HG02885 (cell line): ENCODE results near the gene PTPN9.
A peak's percentile ranks its signal among the peaks of the same experiment; 100 is the strongest.
"Not testable (repeated sequence)": the region's sequence is repeated elsewhere in the genome, so short reads cannot be mapped to it uniquely, and the experiment has no call there.

Source experiments
- ATAC-seq: cut with Tn5 transposase; IDR thresholded peaks from one replicate; pipeline ENCODE4 v1.9.1; 2021; ENCODE audit warnings: mild to moderate bottlenecking; ENCODE audit not compliant: unreplicated experiment, poor library complexity

The PTPN9 gene

DNA sequence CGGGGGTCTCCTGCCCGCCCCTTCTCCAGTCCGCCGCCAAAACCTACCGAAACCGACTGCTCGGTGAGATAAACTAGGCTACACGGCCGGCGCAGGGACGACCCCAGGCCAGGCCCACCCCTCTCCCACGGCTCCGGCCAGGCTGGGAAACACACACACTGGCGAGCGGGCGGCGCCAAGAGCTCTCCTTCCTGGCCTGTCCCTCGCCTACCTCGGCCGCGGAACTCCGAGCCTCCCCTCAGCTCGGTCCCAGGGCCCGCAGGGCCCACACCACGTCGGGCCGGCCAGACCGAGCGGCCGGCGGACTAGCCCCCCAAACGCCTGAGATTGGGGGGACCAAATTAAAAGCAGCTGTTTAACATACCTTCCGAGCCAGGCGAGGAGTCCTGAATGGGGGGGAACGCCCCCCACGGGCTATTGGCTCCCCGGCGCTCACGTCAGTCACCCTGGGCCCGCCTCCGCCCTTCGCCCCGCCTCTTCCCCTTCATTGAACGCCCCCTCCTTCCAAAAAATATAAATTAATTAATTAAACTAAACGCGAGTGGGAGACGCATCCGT lies 123.6 kb downstream of the PTPN9 start:
- ATAC-seq, result no peak

DNA sequence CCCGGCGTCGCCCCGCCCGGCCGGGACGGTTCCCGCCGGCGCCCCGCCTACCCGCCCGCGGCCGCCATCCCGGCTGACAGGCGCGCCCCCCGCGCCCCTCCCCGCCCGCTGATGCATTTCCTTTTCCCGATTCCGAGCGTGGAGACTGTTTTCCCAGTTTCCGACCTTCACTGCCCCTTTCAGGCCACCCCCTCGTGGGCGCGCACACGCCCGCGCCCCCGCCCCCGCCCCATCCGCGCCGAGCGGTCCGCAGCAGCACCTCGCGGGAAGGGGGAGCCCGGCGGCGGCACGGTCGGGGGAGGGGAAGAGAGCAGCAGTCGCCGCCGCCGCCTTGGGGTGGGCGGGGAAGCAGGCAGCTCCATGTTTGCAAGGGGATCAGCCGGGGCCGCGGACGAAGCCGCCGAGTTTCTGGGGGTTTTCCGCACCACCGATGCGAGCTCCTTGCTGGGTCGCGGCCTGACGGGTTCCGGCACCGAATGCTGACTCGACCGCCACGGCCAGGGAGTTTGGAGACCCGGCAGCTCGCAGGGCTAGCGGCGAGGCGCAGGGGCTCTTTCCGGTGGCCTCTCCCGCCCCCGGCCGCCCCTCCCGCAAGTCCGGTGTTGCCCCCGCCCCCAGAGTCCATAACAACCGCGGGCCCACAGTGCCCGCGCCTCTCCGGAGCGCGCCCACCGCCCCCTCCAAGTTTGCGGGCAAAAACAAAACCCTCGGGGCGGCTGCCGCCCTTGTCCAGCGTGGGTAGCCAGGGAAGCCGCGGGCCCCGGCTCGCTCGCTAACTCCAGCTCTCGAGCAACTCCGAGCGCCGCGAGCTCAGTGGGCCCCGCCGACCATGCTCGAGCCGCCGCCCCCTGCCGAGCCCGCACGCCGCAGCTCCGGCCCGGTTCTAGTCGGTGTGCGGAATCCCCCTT lies 124.4 kb downstream of the PTPN9 start:
- ATAC-seq, result no peak

DNA sequence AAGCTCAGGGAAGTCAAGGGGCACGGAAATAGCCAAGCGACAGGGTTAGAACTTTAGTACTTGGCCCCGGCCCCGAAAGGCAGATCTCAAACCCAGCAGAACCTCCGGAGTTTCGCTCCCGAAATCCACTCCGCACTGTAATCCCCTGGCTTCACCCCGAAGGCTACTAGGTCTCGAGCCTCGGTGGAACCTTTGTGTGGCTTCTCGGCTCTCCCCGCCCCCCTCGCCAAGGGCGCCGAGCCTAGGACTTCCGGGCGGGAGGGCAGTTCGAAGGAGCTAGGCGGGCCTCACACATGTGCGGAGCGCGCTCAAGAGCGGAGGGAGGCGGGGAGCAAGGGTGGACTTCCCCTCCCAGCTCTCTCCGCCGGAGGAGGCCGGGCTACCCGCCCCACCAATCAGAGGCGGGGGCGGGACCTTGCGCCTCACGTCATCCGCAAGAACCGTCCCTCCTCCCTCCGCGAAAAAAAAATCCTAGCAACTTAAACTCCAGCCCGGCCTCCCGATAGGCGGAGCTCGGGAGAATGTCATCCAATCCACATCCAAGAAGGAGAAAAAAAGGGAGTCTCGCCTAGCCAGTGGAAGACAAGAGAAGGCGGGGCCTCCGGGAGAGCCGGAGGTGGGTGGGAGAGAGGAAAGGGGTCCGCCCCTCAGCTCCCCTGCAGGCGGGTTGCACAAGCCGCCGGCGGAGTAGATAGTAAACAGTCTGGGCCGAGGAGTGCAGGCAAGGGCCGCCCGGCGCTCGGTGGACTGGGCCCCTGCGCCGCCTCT lies 125.2 kb downstream of the PTPN9 start:
- peak; percentile 39 for ATAC-seq

DNA sequence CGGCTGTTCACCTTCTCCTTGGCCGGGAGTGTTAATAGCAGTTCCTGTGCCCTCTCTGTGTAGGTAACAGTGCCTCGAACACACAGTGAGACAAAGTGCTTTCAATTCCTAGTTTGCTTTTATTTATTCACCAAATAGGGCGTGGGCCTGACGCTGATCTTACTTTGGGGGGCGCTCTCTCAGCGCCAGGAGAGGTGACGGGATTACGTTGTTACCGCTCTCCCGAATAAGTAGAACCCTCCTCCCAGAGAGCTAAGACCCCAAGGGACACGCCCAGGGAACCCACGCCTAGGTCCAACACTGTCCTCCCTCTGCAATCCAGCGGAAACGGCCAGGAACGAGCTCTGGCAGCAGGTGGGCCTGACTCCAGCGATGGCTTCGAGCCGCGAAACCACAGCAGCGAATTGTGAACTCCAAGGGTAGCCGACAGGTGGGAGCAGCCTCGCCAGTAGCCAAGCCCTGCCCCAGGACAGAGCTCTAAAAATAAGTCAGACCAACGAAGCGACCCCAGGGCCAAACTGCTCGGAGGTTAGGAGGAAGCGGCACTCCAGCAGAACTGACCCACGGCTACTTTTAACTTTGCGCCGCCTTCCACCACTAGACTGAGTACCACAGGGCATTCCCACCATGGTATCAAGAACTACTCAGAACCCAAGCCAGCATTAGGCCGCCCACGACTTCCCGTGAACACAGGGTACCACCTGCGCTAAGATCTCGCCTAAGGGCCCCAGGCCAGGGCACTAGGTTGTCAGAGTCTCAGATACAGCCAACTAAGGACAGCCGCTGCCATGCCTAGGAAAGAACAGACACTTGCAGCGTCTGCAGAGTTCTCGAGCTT lies 126.0 kb downstream of the PTPN9 start:
- ATAC-seq, result no peak

DNA sequence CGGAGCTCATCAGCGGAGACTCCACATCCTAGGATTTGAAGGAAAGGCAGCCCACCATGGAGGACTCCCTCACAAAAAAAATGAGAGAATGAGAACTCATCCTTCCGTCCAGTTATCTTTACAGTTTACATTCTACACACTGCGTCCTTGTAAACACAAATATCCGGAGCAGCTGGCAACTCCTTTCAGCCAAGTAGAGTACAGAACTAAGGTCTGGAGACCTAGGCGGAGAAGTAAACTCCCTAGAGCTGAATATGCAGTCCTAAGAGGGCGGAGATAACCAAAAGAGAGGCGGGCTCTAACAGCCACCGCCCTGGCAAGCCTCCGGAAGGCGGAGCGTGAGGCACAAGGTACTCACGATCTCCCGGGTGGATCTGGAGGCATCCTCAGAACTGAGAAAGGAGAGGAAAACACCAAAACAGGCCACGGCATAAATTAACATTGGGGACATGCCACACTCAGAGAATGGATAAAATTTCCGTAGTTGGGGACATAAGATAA lies 126.7 kb downstream of the PTPN9 start:
- no peak for ATAC-seq

DNA sequence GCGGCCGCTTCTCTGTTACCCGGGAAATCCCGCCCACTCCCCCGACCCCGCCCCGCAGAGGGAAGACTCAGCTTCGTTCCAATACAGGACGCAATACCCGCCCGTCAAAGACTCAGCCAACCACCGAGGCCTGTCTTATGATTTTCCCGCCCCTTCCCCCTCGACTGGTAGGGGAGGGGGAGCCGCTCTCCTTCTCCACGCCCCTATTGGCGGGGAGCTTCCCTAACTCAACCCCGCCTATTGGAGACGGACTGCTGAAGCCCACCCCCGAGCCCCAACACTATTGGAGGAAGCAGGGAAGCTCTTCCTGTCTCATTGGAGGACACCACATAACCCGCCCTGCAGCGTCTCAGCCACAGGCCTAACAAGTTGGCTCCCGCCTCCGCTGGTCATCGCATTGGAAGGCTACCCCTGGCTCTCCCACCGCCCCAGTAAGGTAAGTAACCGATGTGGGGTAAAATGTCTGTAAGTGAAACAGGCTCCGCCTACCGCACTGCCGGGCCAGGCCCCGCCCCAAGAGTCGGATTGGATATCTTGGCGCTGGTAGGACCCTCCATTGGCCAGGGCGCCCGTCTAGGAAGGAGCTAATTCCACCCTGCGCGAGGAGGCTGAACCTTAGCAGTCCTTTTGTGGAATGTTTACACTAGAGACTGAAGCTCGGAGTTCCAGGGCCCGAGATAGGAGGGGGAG lies 127.3 kb downstream of the PTPN9 start, which contains the start of gene SIN3A:
Gene SIN3A (minus strand): TSS at position 17 of the 690 bp plus-strand sequence. CDS start 21,315 bp downstream, outside the sequence.
- ATAC-seq, result peak; percentile 46

DNA sequence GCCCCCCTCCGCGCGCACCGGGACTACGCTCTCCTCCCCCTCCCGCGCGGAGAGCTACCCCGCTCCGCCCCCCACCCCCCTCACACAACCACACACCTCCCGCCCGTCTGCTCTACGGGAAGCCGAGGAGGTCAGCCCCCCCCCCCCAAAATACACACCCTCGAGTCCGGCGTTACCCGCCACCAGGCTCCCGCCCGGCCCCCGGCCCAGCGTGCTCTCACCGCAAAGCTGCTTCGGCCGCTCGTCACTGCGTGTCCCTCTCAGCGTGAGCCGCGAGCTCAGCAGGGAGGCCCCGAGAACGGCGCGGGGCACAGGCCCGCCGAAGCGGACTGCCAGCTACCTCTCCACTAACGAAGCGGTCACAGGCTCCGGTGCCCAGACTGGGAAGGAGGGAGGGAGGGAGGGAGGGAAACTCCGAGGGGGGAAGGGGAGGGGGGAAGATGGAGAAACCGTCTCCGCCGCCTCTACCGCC lies 127.9 kb downstream of the PTPN9 start:
- ATAC-seq, result no peak

DNA sequence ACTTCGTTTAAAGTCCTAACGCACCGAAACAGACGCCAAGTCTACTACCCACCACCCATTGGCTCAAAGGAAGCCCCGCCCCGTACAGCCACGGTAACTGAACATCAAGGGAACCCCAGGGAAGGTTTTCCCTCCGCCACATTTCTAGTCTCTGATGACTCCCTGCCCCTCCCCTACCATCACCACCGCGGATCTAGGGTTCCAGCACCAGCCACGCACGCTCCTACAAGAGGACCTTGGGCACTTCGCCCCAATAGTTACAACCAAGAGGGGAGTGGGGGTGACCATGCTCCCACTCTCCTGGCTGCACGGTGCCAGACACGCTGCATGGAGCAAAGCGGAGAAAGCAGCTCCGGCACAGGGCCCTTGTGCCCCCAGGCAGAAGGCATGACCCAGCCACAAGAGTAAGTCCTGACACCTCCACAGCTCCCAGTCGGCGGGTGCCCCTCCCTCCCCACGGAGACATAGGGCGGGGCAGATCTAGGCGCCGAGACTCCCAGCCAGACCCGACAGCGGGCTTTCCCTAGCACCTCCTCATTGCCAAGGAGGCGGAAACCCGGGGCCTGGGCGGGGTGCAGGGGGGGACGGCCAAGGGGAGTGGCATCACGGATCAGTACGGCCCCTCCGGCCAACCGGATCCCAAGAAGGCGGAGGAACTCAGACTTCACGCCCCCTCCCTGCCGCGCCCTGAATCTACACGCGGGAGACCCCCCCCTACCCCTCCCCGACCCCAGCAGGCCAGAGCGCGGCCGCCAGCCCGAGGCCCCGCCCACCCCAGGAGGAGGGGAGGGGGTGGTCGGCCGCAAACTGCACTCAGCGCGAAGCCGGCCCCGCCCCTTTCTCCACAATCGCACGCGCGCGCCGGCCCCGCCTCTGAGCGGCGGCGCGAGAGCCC lies 128.6 kb downstream of the PTPN9 start:
- ATAC-seq, result peak; percentile 28

DNA sequence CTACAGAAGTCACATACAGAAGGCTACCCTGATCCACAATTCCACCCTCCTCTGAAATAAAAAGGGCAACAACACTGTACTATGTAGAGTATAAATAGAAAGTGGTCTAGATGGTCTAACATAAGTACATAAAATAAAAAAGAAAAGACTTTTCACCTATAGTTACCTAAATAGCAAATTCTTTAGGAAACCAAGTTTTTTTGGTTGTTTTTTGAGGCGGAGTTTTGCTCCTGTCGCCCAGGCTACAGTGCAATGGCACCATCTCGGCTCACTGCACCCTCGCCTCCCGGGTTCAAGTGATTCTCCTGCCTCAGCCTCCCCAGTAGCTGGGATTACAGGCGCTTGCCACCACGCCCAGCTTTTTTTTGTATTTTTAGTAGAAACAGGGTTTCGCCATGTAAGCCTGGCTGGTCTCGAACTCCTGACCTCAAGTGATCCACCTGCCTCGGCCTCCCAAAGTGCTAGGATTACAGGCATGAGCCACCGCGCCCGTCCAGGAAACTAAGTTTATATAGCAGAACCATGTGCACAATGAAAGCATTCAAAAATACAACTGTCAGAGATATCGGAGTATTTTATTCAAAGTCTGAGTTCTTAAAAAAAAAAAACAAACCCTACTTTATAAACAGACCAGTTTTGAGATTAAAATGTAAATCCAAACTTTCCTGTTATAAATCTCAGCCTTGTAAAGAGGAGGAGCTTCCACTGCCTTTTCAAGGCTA lies 129.4 kb downstream of the PTPN9 start:
- ATAC-seq, result no peak

DNA sequence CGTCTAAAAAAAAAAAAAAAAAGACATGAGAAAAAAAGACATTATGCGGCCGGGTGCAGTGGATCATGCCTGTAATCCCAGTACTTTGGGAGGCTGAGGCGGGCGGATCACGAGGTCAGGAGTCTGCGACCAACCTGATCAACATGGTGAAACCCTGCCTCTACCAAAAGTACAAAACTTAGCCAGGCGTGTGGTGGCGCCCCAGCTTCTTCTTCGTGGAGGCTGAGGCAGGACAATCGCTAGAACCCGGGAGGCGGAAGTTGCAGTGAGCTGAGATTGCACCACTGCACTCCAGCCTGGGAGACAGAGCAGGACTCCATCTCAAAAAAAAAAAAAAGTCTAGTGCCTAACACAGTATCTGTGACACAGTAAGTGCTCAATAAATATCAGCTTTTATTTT lies 130.9 kb downstream of the PTPN9 start:
- not testable (repeated sequence) for ATAC-seq

DNA sequence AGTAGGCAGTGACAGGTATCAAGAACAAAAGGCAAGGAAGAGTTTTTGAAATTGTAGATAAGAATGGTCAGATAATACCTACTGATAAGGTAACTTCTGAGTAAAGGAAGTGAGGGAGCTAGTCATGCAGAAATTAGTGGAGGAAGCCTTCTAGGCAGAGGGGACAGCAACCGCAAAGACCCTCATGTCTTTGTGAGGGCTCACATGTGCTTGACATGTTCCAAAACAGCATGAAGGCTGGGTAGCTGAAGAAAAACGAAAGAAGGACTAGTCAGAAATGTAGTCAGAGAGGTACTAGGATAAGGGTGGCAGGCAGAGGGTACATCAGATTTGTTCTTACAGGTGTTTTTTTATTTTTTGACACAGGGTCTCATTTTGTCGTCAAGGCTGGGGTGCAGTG lies 133.0 kb downstream of the PTPN9 start:
- no peak for ATAC-seq

DNA sequence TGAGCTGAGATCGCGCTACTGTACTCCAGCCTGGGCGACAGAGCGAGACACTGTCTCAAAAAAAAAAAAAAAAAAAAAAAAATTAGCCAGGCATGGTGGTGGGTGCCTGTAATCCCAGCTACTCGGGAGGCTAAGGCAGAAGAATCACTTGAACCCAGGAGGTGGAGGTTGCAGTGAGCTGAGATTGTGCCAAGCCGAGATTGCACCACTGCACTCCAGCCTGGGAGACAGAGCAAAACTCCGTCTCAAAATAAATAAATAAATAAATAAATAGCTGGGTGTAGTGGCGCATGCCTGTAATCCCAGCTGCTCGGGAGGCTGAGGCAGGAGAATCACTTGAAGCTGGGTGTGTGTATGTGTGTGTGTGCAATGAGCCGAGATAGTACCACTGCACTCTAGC lies 133.8 kb downstream of the PTPN9 start:
- ATAC-seq, result not testable (repeated sequence)

DNA sequence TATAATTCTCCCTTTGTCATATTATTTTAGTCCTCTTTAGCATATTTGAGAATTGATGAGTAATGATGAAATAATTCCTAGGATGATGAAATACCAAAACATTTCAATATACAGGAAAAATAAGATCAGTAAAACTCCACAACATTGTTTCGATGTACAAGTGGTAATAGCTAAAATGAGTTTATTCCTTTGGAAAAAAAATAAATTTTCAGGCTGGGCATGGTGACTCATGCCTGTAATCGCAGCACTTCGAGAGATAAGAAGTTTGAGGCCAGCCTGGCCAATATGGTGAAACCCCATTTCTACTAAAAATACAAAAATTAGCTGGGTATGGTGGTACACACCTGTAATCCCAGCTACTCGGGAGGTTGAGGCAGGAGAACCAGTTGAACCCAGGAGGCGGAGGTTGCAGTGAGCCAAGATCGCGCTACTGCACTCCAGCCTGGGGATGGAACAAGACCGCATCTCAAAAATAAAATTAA lies 135.1 kb downstream of the PTPN9 start:
- not testable (repeated sequence) for ATAC-seq

DNA sequence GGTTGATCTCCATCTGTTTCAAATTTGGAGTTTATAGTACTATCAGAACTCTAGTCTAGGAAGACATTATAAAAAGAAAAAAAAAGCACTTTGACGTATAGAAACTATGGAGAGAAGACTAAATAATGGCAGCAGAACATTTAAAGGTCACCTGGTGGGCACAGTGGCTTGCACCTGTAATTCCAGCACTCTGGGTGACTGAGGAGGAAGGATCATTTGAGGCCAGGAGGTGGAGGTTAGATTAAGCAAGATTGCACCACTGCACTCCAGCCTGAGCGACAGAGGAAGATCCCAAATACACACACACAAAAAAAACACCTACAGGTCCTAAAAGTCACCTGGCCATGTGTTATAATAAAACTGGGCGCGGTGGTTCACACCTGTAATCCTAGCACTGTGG lies 141.4 kb downstream of the PTPN9 start:
- ATAC-seq, result no peak

DNA sequence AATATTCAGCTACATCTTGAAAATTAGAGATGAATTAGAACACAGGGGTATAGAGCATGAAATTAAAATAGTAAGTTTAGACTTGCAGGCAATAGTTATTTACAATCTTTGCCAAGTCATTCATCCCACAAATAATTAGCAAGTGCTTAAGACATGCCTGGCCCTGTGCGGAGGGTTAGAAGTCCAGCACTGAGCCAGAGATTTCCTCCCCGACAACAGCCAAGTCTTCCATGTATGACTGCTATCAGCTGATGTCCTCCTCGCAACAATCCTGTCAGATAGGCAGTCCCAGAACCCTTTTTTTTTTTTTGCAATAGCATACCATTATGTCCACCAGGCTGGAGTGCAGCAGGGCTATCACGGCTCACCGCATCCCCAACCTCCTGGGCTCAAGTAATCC lies 142.2 kb downstream of the PTPN9 start:
- no peak for ATAC-seq

DNA sequence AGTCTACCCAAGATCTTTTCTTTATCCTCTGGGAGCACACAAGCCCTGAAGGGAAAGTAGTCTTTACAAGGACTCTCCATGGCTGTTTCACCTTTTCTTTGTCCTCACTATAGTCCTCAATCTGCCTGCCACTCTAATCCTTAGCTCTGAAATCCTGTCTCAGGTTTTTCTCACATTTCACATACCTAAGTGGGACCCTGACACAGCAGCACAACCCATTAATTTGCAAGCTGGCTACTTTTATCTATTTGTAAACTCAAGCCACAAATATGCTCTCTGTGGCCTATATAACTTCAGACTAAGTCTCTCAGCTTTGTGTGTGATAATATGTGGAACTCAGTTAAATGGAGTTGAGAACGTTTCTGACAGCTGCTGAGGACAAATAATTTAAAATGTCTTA lies 147.4 kb downstream of the PTPN9 start:
- no peak for ATAC-seq

DNA sequence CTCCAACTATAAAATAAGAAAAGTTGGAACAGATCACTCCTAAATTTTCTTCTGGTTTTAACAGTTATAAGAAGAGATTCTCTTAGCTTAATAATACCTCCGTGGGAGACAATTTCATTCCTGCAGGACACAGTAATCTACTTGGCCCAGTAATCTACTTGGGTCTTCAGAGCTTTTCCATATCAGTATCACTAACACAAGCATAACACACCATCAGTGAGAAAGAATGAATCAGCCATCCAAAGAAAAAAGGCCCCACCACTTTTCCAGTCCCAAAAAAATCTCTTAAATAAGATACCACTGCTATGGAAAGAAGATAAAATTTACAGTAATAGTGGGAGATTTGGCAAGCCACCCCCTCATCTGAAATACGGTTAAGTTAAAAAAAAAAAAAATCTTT lies 147.8 kb downstream of the PTPN9 start:
- no peak for ATAC-seq

DNA sequence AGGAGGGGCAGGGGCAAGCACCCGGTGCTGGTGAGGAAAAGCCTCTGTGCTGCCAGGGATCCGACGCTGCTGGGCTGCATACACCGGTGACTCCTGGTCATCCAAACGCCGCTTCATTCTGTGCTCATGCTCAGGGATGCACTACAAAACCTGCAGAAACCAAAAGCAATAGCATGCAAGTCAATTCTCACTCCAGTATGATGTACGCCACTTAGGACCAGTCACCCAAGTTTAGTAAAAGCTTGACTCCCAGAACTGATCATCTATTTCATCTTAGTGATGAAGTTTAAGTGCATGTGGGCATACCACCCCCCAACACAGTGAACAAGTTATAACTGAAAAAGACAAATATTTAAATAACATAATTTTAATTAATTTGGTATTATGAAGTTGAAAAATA lies 148.9 kb downstream of the PTPN9 start:
- no peak for ATAC-seq
